H1 (cell line): ENCODE data around the gene CDKN2B. TPM values are rescaled to one million over a fixed set of nuclear protein-coding genes. Genes with fewer than 3 reads are reported as not detected.
A peak's percentile ranks its signal among the peaks of the same experiment; 100 is the strongest.

Experiments used
- CTCF ChIA-PET: fragments of 300-600 bp; sonication (Branson Sonifier 250); formaldehyde crosslinking; loops from one replicate; lab custom pipeline; 2021; ENCODE audit not compliant: partially characterized antibody; lab: Charles Lee
- POLR2A ChIA-PET: fragments of 300-600 bp; sonication (Branson Sonifier 250); formaldehyde crosslinking; loops from one replicate; lab custom pipeline; 2021; ENCODE audit warnings: inconsistent platforms; ENCODE audit not compliant: partially characterized antibody; lab: Charles Lee
- DNase-seq, 2 experiments: peaks; one replicate each; pipeline versions ENCODE4 v3.0.0 to v3.0.0-alpha.2; 2010 to 2022; ENCODE audit warnings: low spot score in 2 of 2, low read depth in 1 of 2, mixed read lengths in 1 of 2
- FAIRE-seq: peaks from 2 replicates; lab custom pipeline; 2011; peaks lifted over from hg19 to GRCh38; lab: Jason Lieb, UNC
- H2AFZ ChIP-seq: 2 replicates; pipeline ENCODE4 v1.8.1; 2012; ENCODE audit warnings: low read length, inconsistent platforms
- H2AK5ac ChIP-seq: 2 replicates; pipeline ENCODE4 v1.6.1; 2013; ENCODE audit warnings: low read depth, low read length
- H2BK120ac ChIP-seq: replicated peaks from 2 replicates; pipeline ENCODE3; 2013; ENCODE audit warnings: low read depth, low read length, inconsistent platforms
- H2BK12ac ChIP-seq: 2 replicates; pipeline ENCODE4 v1.6.1; 2013; ENCODE audit warnings: low read depth, low read length
- H2BK15ac ChIP-seq: 2 replicates; pipeline ENCODE4 v1.6.1; 2013; ENCODE audit warnings: low read length
- H2BK20ac ChIP-seq: 2 replicates; pipeline ENCODE4 v1.6.1; 2013; ENCODE audit warnings: low read length
- H2BK5ac ChIP-seq: 2 replicates; pipeline ENCODE4 v1.6.1; 2013; ENCODE audit warnings: low read depth, low read length
- H3K14ac ChIP-seq: 2 replicates; pipeline ENCODE4 v1.6.1; 2013; ENCODE audit warnings: inconsistent platforms; ENCODE audit not compliant: insufficient read length
- H3K18ac ChIP-seq: 2 replicates; pipeline ENCODE4 v1.6.1; 2013; ENCODE audit warnings: low read length; ENCODE audit errors: extremely low read depth
- H3K23ac ChIP-seq: 2 replicates; pipeline ENCODE4 v1.6.1; 2013; ENCODE audit warnings: inconsistent platforms; ENCODE audit not compliant: insufficient read length
- H3K23me2 ChIP-seq: 2 replicates; pipeline ENCODE4 v1.6.1; 2013; ENCODE audit warnings: low read depth, low read length
- H3K27ac ChIP-seq: 2 replicates; pipeline ENCODE4 v1.6.1; 2011; ENCODE audit warnings: low read depth, low read length, inconsistent platforms
- H3K27me3 ChIP-seq, 4 experiments: replicated peaks in 1 of 4; 1 replicate in 1 of 4; 2 replicates in 3 of 4; pipeline versions ENCODE4 v1.6.1 to v1.8.1; 2011 to 2013; ENCODE audit warnings: low read length in 3 of 4, mild to moderate bottlenecking in 3 of 4, inconsistent platforms in 2 of 4, mixed read lengths in 2 of 4, moderate library complexity in 1 of 4; ENCODE audit not compliant: control insufficient read depth in 3 of 4, insufficient read depth in 3 of 4; ENCODE audit errors: extremely low read depth in 1 of 4
- H3K36me3 ChIP-seq, 4 experiments: 2 replicates each; pipeline versions ENCODE4 v1.6.1 to v1.8.1; 2011 to 2013; ENCODE audit warnings: mild to moderate bottlenecking in 4 of 4, low read length in 3 of 4, moderate library complexity in 2 of 4, control low read depth in 1 of 4, inconsistent platforms in 1 of 4; ENCODE audit not compliant: insufficient read depth in 4 of 4, control insufficient read depth in 2 of 4
- H3K4ac ChIP-seq: replicated peaks from 2 replicates; pipeline ENCODE3; 2013; ENCODE audit warnings: low read length, low read depth, mixed read lengths, inconsistent platforms; ENCODE audit not compliant: insufficient read length
- H3K4me1 ChIP-seq, 4 experiments: replicated peaks in 1 of 4; 1 replicate in 1 of 4; 2 replicates in 3 of 4; pipeline versions ENCODE4 v1.6.1 to v1.8.1; 2011 to 2013; ENCODE audit warnings: low read length in 3 of 4, inconsistent platforms in 2 of 4, mixed read lengths in 1 of 4; ENCODE audit not compliant: insufficient read depth in 4 of 4, control insufficient read depth in 3 of 4
- H3K4me2 ChIP-seq, 2 experiments: 2 replicates each; pipeline versions ENCODE4 v1.6.1 to v1.8.1; 2011 to 2013; ENCODE audit warnings: low read depth in 2 of 2, low read length in 2 of 2, control low read depth in 1 of 2, inconsistent platforms in 1 of 2, mild to moderate bottlenecking in 1 of 2; ENCODE audit not compliant: insufficient read depth in 1 of 2
- H3K4me3 ChIP-seq, 4 experiments: fragments of 200-600, 300-600 bp in 1 of 4; sonication (generic), shearing (Covaris generic), sonication (Bioruptor Twin) in 1 of 4; 2 replicates each; pipeline versions ENCODE4 v1.5.1 to v1.8.1; 2011 to 2016; ENCODE audit warnings: low read length in 4 of 4, low read depth in 3 of 4, control low read depth in 2 of 4, inconsistent platforms in 2 of 4, mild to moderate bottlenecking in 2 of 4, mixed read lengths in 1 of 4, moderate library complexity in 1 of 4; ENCODE audit not compliant: insufficient read depth in 2 of 4; ENCODE audit errors: extremely low read depth in 1 of 4
- H3K56ac ChIP-seq: replicated peaks from 2 replicates; pipeline ENCODE3; 2013; ENCODE audit warnings: low read depth, mild to moderate bottlenecking, mixed read lengths, low read length, inconsistent platforms; ENCODE audit not compliant: insufficient read length
- H3K79me1 ChIP-seq: 2 replicates; pipeline ENCODE4 v1.6.1; 2013; ENCODE audit warnings: low read depth, low read length, control low read depth
- H3K79me2 ChIP-seq, 2 experiments: 2 replicates each; pipeline versions ENCODE4 v1.6.1 to v1.8.1; 2012 to 2013; ENCODE audit warnings: low read length in 2 of 2, mild to moderate bottlenecking in 2 of 2, inconsistent platforms in 1 of 2; ENCODE audit not compliant: insufficient read depth in 2 of 2, control insufficient read depth in 1 of 2
- H3K9ac ChIP-seq, 4 experiments: replicated peaks in 1 of 4; 1 replicate in 1 of 4; 2 replicates in 3 of 4; pipeline versions ENCODE4 v1.6.1 to v1.8.1; 2011 to 2013; ENCODE audit warnings: low read depth in 3 of 4, low read length in 3 of 4, control low read depth in 2 of 4, mild to moderate bottlenecking in 2 of 4, moderate library complexity in 2 of 4, inconsistent platforms in 1 of 4; ENCODE audit errors: extremely low read depth in 1 of 4
- H3K9me3 ChIP-seq, 2 experiments: 2 replicates each; pipeline versions ENCODE4 v1.6.1 to v1.8.1; 2012 to 2013; ENCODE audit warnings: mild to moderate bottlenecking in 2 of 2, moderate library complexity in 2 of 2, control low read depth in 1 of 2, inconsistent platforms in 1 of 2, low read depth in 1 of 2, low read length in 1 of 2, mixed read lengths in 1 of 2; ENCODE audit not compliant: insufficient read depth in 2 of 2
- H4K20me1 ChIP-seq, 2 experiments: replicated peaks in 1 of 2; 2 replicates each; pipeline versions ENCODE3 to v1.8.1; 2011 to 2013; ENCODE audit warnings: inconsistent platforms in 2 of 2, low read length in 2 of 2, mild to moderate bottlenecking in 1 of 2; ENCODE audit not compliant: insufficient read depth in 2 of 2, control insufficient read depth in 1 of 2
- H4K5ac ChIP-seq: 2 replicates; pipeline ENCODE4 v1.6.1; 2013; ENCODE audit warnings: low read length, low read depth, mixed read lengths, inconsistent platforms; ENCODE audit not compliant: insufficient read length
- H4K8ac ChIP-seq: 2 replicates; pipeline ENCODE4 v1.8.0; 2013; ENCODE audit warnings: mild to moderate bottlenecking, moderate library complexity, low read length, inconsistent platforms; ENCODE audit not compliant: insufficient read depth; ENCODE audit errors: extremely low read depth
- H4K91ac ChIP-seq: replicated peaks from 2 replicates; pipeline ENCODE3; 2013; ENCODE audit warnings: low read length, mixed read lengths, inconsistent platforms; ENCODE audit not compliant: insufficient read length
- ASH2L ChIP-seq: fragments of 200-600, 300-600 bp; sonication (generic); IDR thresholded peaks from one replicate; pipeline ENCODE4 v1.7.1; 2017; ENCODE audit warnings: low read length
- CBX8 ChIP-seq: fragments of 300-800, 300-1000 bp; sonication (generic); IDR thresholded peaks from 2 replicates; pipeline ENCODE4 v1.7.1; 2016; ENCODE audit warnings: low read depth, low read length, borderline replicate concordance
- CHD1 ChIP-seq: IDR thresholded peaks from 2 replicates; pipeline ENCODE4 v1.6.1; 2012; ENCODE audit warnings: low read depth, low read length, improper control_type of control experiment
- EP300 ChIP-seq, 2 experiments: IDR thresholded peaks; 1 replicate in 1 of 2; 2 replicates in 1 of 2; pipeline ENCODE4 v1.6.1; 2011 to 2012; ENCODE audit warnings: low read depth in 2 of 2, low read length in 2 of 2, mild to moderate bottlenecking in 2 of 2, borderline replicate concordance in 1 of 2, inconsistent platforms in 1 of 2, moderate library complexity in 1 of 2
- FOSL1 ChIP-seq: IDR thresholded peaks from 2 replicates; pipeline ENCODE4 v1.6.1; 2011; ENCODE audit warnings: mild to moderate bottlenecking, low read depth, low read length, moderate library complexity; ENCODE audit not compliant: insufficient read depth
- MAFK ChIP-seq: IDR thresholded peaks from 2 replicates; pipeline ENCODE4 v1.6.1; 2012; ENCODE audit warnings: low read depth, mild to moderate bottlenecking, improper control_type of control experiment, low read length
- POLR2AphosphoS5 ChIP-seq: IDR thresholded peaks from 2 replicates; pipeline ENCODE4 v1.6.1; 2011; ENCODE audit warnings: low read depth, low read length
- RAD21 ChIP-seq, 2 experiments: IDR thresholded peaks in 1 of 2; conservative IDR thresholded peaks in 1 of 2; 2 replicates each; pipeline ENCODE4 v1.6.1; 2011; ENCODE audit warnings: low read depth in 2 of 2, low read length in 2 of 2, improper control_type of control experiment in 1 of 2, inconsistent platforms in 1 of 2, mild to moderate bottlenecking in 1 of 2, moderate library complexity in 1 of 2
- RNF2 ChIP-seq: fragments of 200-900, 300-1000 bp; sonication (generic); IDR thresholded peaks from 2 replicates; pipeline ENCODE4 v1.7.1; 2016; ENCODE audit warnings: borderline replicate concordance, low read depth, mild to moderate bottlenecking, antibody characterized with exemption, low read length; ENCODE audit not compliant: poor library complexity, severe bottlenecking; ENCODE audit errors: missing control alignments
- SIN3A ChIP-seq, 2 experiments: IDR thresholded peaks in 1 of 2; conservative IDR thresholded peaks in 1 of 2; 2 replicates each; pipeline ENCODE4 v1.6.1; 2011 to 2012; ENCODE audit warnings: low read length in 2 of 2, improper control_type of control experiment in 1 of 2, low read depth in 1 of 2, mild to moderate bottlenecking in 1 of 2
- SRF ChIP-seq: IDR thresholded peaks from 2 replicates; pipeline ENCODE4 v1.6.1; 2011; ENCODE audit warnings: mild to moderate bottlenecking, low read depth, low read length, moderate library complexity
- TAF1 ChIP-seq: IDR thresholded peaks from 2 replicates; pipeline ENCODE4 v1.6.1; 2011; ENCODE audit warnings: mild to moderate bottlenecking, low read depth, low read length
- TCF12 ChIP-seq: IDR thresholded peaks from 2 replicates; pipeline ENCODE4 v1.6.1; 2011; ENCODE audit warnings: low read depth, mild to moderate bottlenecking, low read length
- ZNF274 ChIP-seq: IDR thresholded peaks from 2 replicates; pipeline ENCODE4 v1.7.0; 2012; ENCODE audit warnings: low read length, borderline replicate concordance; ENCODE audit errors: extremely low read depth
- WGBS, 2 experiments: shearing (Covaris generic) in 1 of 2; methylation state at CpG; one replicate each; pipeline versions ENCODE4 v1.1.6 to v1.1.7; 2013 to 2015; ENCODE audit warnings: low lambda C conversion rate in 2 of 2, mixed read lengths in 2 of 2, inconsistent platforms in 1 of 2, low coverage in 1 of 2, missing lambda C conversion rate in 1 of 2; ENCODE audit not compliant: insufficient replicate concordance in 2 of 2, insufficient coverage in 1 of 2, insufficient read length in 1 of 2; ENCODE audit errors: extremely low coverage in 1 of 2, missing lambda C conversion rate in 1 of 2; 5-methylcytosine and 5-hydroxymethylcytosine counted together
- polyA plus RNA-seq, 7 experiments: library from polyadenylated mRNA; depleted of rRNA in 3 of 7; stranded (reverse) in 5 of 7; unstranded in 2 of 7; fragments of >200 nt in 5 of 7; fragments of 200-250 nt in 2 of 7; gene quantifications; 1 replicate in 5 of 7; 2 replicates in 1 of 7; 4 replicates in 1 of 7; pipeline versions ENCODE4 v1.2.1 to v1.2.3, GENCODE V29; 2011 to 2013; ENCODE audit warnings: missing spikeins in 2 of 7, mixed read lengths in 2 of 7
- total RNA-seq: library from RNA; stranded (reverse); fragmentation: NEBNext Ultra II Directional; extraction: Animal tissue kit (Norgen Biotek cat#: 25700); gene quantifications from 2 replicates; pipeline ENCODE4 v1.2.1, GENCODE V29; 2021

CDKN2B gene
- total and polyA plus RNA-seq, 2 of the 8 experiments (the other 6 are each of a cell fraction or from before 2014, with no cell fraction given), result 0.20 to 0.88 TPM

- H3K27me3 ChIP-seq, result no peaks in the 10 kb centered on the region
- no peak overlapping the region for H2AK5ac ChIP-seq
- H2BK120ac ChIP-seq, result no peak overlapping the region
- no peaks in the 10 kb centered on the region for H3K36me3 ChIP-seq
- no peak overlapping the region for H3K27ac ChIP-seq
- no peak overlapping the region for H3K18ac ChIP-seq
- no peak overlapping the region for H3K23ac ChIP-seq
- H3K9ac ChIP-seq, result no peak overlapping the region
- H4K8ac ChIP-seq, result no peak overlapping the region
- H4K91ac ChIP-seq, result no peak overlapping the region
- no peak overlapping the region for H3K4me2 ChIP-seq
- H4K20me1 ChIP-seq, result no peaks in the 10 kb centered on the region
- DNase-seq (no peak), FAIRE-seq (no peak)
- H3K79me1 ChIP-seq, result no peaks in the 10 kb centered on the region
- no peaks in the 10 kb centered on the region for H3K4me1 ChIP-seq
- H2BK5ac ChIP-seq, result no peak overlapping the region
- no peaks in the 10 kb centered on the region for H3K79me2 ChIP-seq
- H3K9me3 ChIP-seq, result no peaks in the 10 kb centered on the region
- H3K4ac ChIP-seq, result no peak overlapping the region
- CTCF ChIA-PET, result interaction anchor here (0.6 to 2.6 kb wide), 6 partner anchors 10 to 278 kb away, joined by 3 to 10 read pairs (median 4); no protein-coding TSS in a partner anchor
- no peak overlapping the region for H2BK12ac ChIP-seq
- H3K23me2 ChIP-seq, result no peaks in the 10 kb centered on the region
- no peak overlapping the region for H3K14ac ChIP-seq
- H3K56ac ChIP-seq, result no peak overlapping the region
- POLR2A ChIA-PET, result no interaction called here
- no peak overlapping the region for H2BK20ac ChIP-seq
- H4K5ac ChIP-seq, result no peak overlapping the region
- no peak overlapping the region for H3K4me3 ChIP-seq
- H2BK15ac ChIP-seq, result no peak overlapping the region
- 80% methylated on average over 4 of the region's 4 CpGs; no CpG with 5 or more reads in 1 of the 2 experiments for WGBS, 2 experiments
- H2AFZ ChIP-seq, result 0 out of 2 replicates have a peak overlapping the region, but pooled peaks have one; percentile 38
- TF ChIP-seq SRF, result no peak
- no peak for TF ChIP-seq TAF1
- no peak for TF ChIP-seq TCF12
- no peak for TF ChIP-seq ZNF274
- TF ChIP-seq ASH2L, result no peak
- no peak for TF ChIP-seq RAD21 (IDR thresholded peaks at IDR 0.05 in 1 of 2, conservative IDR thresholded peaks at IDR 0.05 in 1 of 2; ENCODE audit: low read depth in 2 of 2, low read length in 2 of 2)
- TF ChIP-seq RNF2, result no peak
- TF ChIP-seq POLR2AphosphoS5, result no peak
- TF ChIP-seq CBX8, result no peak
- TF ChIP-seq SIN3A (conservative IDR thresholded peaks at IDR 0.05 in 1 of 2, IDR thresholded peaks at IDR 0.05 in 1 of 2; ENCODE audit: low read depth in 1 of 2, low read length in 2 of 2), result no peak
- no peak for TF ChIP-seq EP300 (IDR thresholded peaks at IDR 0.05; ENCODE audit: borderline replicate concordance in 1 of 2, low read depth in 2 of 2, low read length in 2 of 2)
- no peak for TF ChIP-seq FOSL1
- TF ChIP-seq CHD1, result no peak
- TF ChIP-seq MAFK, result no peak
Observed at GRCh38 chr9:22029231-22029630, 20.1 kb upstream of the CDKN2B start.
